Measurements from ENCODE around the gene ASPN.

The ASPN gene

GRCh38 chr9:92468206-92468605 lies 14.1 kb downstream of the ASPN start:
- no peak for DNase-seq (ENCODE audit: low spot score)

GRCh38 chr9:92467511-92467910 lies 14.8 kb downstream of the ASPN start:
- no peak for DNase-seq (ENCODE audit: low spot score)

- no peak for DNase-seq (ENCODE audit: low spot score)
These were observed 15.3 kb downstream of the ASPN start for GRCh38 chr9:92467041-92467440.

- no peak for DNase-seq (ENCODE audit: low spot score)
These were observed 18.3 kb downstream of the ASPN start for GRCh38 chr9:92463984-92464383.

- DNase-seq (ENCODE audit: low spot score) = no peak
These were observed 18.9 kb downstream of the ASPN start for GRCh38 chr9:92463387-92463786.

- no peak for DNase-seq (ENCODE audit: low spot score)
These were observed 24.7 kb downstream of the ASPN start for GRCh38 chr9:92457576-92457975.

- DNase-seq (ENCODE audit: low spot score) = no peak
These were observed 27.1 kb downstream of the ASPN start for GRCh38 chr9:92455217-92455616.

- no peak for DNase-seq (ENCODE audit: low spot score)
These were observed 35.8 kb downstream of the ASPN start for GRCh38 chr9:92446536-92446935.

GRCh38 chr9:92444841-92445240 lies 37.5 kb downstream of the ASPN start:
- no peak for DNase-seq (ENCODE audit: low spot score)

- no peak for DNase-seq (ENCODE audit: low spot score)
These were observed 41.6 kb downstream of the ASPN start for GRCh38 chr9:92440751-92441046.

GRCh38 chr9:92439921-92440750 lies 42.2 kb downstream of the ASPN start:
- no peak for DNase-seq (ENCODE audit: low spot score)

- DNase-seq (ENCODE audit: low spot score) = no peak
These were observed 43.3 kb downstream of the ASPN start for GRCh38 chr9:92438900-92439526.

- no peak for DNase-seq (ENCODE audit: low spot score)
These were observed 47.0 kb downstream of the ASPN start for GRCh38 chr9:92435263-92435662.

GRCh38 chr9:92432972-92433548 lies 49.2 kb downstream of the ASPN start:
- no peak for DNase-seq (ENCODE audit: low spot score)

- no peak for DNase-seq (ENCODE audit: low spot score)
These were observed 50.0 kb downstream of the ASPN start for GRCh38 chr9:92432350-92432749.

- no peak for DNase-seq (ENCODE audit: low spot score)
These were observed 52.5 kb downstream of the ASPN start for GRCh38 chr9:92429836-92430235.

GRCh38 chr9:92426501-92427145 lies 55.7 kb downstream of the ASPN start:
- no peak for DNase-seq (ENCODE audit: low spot score)

GRCh38 chr9:92425474-92425873 lies 56.8 kb downstream of the ASPN start:
- DNase-seq (ENCODE audit: low spot score) = no peak

- no peak for DNase-seq (ENCODE audit: low spot score)
These were observed 58.0 kb downstream of the ASPN start, which contains the start of gene OMD for GRCh38 chr9:92424340-92424739. Gene OMD, minus strand, starts transcription at chr9:92424471. Its CDS starts 6,913 bp downstream, at chr9:92417558.

- no peak for DNase-seq (ENCODE audit: low spot score)
These were observed 58.7 kb downstream of the ASPN start for GRCh38 chr9:92423612-92424011.

- no peak for DNase-seq (ENCODE audit: low spot score)
These were observed 59.5 kb downstream of the ASPN start for GRCh38 chr9:92422611-92423338.

GRCh38 chr9:92414566-92414965 lies 67.7 kb downstream of the ASPN start:
- DNase-seq (ENCODE audit: low spot score) = no peak

Measured in hematopoietic multipotent progenitor cell treated with erythropoietin and hydrocortisone succinate and interleukin-3 and kit ligand, for 17 days (in vitro differentiated cells).